HG03342 (cell line): ENCODE measurements around the gene TBC1D9B.

Source experiments
- ATAC-seq: cut with Tn5 transposase; IDR thresholded peaks from one replicate; pipeline ENCODE4 v1.9.1; 2021; ENCODE audit warnings: mild to moderate bottlenecking, moderate library complexity; ENCODE audit not compliant: unreplicated experiment

TBC1D9B gene

GRCh38 chr5:179907556-179908324 is at the start of gene TBC1D9B:
Gene TBC1D9B (minus strand): TSS chr5:179907897. CDS start chr5:179907821, 76 bp downstream.
- ATAC-seq, result peak; percentile 82

DNA sequence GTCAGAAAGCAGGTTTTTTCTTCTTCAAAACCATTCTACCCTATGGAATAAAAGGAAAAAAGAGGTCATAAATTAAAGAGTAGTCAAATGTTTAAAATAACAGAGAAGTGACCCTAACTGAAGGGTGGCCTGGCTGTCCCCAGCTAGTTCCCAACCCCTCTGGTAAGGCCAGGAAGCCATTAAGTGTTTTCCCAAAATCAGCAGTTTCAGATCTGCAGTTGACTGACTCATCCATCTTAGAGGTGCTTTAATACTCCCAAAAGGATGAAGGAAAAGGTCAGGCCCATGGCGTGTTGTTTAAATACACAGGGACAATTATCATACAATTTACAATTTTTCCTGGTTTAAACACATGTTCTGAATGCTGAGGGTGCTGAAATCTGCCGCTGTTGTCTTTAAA is 47.9 kb upstream of the TBC1D9B start:
- no peak for ATAC-seq

- ATAC-seq, result no peak
Measured at GRCh38 chr5:179955062-179955461, 47.4 kb upstream of the TBC1D9B start.

DNA sequence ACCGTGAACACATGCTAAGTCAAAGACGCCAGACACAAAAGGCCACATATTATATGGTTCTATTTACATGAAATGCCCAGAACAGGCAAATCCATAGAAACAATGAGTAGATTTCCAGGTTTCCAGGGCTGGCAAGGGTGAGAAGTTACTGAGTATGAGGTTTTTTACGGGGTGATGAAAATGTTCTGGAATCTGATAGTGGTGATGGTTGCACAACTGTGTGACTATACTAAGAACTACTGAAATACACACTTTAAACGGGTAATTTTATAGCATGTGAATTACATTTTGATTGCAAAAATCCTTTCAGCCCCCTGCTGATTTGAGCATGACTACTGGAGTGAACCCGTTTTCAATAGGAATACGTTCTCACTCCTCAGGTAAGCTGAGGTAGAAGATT is 46.7 kb upstream of the TBC1D9B start:
- no peak for ATAC-seq

DNA sequence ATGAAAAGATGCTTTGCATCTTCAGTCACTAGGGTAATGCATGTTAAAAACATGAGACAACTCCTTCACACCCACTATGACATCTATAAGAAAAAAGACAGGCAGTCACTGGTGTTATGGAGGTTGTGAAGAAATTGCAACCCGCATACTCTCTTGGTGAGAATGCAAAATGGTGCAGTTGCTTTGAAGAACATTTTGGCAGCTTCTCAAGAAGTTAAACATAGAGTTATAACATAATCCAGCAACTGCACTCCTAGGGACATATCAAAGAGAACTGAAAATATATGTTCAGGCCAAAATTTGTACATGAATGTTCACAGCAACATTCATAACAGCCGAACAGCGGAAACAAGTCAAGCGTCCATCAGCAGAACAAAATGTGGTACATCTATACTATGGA is 46.3 kb upstream of the TBC1D9B start:
- ATAC-seq, result no peak

DNA sequence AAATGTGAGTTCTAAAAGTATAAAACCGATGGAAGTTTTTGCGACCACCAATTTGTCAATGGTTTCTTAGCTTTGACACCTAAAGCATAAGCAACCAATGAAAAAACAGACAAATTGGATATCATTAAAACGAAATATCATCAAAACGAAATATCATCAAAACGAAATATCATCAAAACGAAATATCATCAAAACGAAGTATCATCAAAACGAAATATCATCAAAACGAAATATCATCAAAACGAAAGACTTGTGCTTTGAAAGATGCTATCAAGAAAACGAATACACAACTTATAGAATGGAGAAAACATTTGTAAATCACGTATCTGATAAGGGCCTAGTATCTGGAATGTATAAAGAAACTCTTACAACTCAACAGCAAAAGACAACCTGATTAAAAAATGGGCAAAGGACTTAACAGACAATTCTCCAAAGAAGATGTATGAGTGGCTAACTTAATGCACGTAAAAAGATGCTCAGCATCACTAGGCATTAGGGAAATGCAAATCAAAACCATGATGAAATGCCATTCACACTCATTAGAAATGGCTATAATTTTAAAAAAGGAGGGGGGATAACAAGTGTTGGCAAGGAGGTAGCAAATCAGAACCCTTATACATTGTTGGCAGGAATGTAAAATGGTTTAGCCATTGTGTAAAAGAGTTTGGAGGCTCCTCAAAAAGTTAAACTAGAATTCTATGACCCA is 29.4 kb upstream of the TBC1D9B start:
- ATAC-seq, result no peak

DNA sequence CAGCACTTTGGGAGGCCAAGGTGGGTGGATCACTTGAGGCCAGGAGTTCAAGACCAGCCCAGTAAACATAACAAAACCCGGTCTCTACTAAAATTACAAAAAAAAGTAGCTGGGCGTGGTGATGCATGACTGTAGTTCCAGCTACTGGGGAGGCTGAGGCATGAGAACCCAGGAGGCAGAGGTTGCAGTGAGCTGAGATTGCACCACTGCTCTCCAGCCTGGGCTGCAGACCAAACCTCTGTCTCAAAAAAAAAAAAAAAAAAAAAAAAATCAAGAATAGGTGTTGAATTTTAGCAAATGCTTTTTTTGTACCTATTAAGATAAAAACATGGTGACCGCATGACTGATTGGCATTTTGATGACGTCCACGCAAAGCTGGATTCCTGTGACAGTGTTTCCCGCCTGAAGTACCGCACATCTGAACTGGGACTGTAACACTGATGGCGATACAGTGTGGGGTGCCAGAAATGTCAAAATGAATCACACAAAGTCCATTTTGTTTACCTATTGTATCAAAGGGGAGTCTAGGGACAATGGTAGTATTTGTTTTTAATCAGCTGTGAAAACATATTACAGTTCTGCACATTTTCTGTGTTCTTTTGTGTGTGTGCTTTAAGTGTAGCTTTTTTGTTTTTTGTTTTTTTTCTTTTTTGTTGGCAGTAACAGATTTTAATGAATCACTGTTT is 23.2 kb upstream of the TBC1D9B start:
- no peak for ATAC-seq

DNA sequence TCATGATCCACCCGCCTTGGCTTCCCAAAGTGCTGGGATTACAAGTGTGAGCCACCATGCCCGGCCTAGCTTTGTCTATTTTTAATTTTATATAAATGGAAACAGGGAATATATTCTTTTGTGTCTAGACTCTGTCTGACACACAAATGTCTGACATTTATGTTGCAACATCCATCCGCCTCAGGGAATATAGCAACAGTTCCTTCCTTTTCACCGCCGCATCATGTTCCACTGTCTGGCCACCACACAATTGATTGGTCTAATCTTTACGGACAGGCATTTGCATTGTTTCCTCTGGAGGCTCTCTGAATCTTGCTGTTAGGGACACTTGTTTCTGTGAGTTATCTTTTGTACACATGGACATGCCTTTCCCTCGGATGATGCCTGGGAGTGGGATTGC is 20.1 kb upstream of the TBC1D9B start:
- no peak for ATAC-seq

DNA sequence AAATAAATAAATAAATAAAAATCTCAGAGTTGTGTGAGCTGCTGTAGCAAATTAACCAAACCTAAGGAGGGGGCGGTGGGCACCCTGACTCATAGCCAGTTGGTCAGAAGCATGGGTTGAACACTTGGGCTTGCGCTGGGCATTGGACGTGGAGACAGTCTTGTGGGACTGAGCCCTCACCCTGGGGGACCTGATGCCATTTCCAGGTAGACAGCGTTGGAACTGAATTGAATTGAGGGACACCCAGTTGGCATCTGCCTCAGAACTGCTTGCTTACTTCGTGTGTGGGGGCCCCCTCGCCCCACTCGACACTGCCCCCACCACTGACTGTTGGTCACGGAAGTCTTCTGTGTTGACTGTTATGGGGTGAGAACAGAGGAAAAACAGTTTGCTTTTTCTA is 19.0 kb upstream of the TBC1D9B start:
- ATAC-seq, result no peak

DNA sequence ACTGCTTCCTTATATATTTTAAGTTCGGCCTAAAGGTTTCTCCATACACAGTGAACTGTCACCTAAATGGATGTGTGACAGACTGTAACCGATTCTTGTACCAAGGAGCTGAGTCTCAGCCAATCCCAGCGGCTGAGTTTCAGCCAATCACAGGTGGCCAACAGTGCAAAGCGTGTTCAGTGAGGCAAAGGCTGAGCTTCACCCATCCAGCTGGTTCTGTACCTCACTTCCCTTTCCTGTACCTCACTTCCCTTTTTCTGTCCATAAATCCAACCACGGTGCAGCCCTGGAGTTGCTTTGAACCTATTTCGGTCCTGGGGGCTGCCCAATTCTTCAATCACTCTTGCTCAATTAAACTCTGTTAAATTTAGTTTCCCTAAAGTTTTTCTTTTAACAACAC is 15.7 kb upstream of the TBC1D9B start:
- ATAC-seq, result no peak

- ATAC-seq, result no peak
Measured at GRCh38 chr5:179920175-179920574, 12.5 kb upstream of the TBC1D9B start.

- ATAC-seq, result no peak
Measured at GRCh38 chr5:179919487-179920060, 11.9 kb upstream of the TBC1D9B start.

DNA sequence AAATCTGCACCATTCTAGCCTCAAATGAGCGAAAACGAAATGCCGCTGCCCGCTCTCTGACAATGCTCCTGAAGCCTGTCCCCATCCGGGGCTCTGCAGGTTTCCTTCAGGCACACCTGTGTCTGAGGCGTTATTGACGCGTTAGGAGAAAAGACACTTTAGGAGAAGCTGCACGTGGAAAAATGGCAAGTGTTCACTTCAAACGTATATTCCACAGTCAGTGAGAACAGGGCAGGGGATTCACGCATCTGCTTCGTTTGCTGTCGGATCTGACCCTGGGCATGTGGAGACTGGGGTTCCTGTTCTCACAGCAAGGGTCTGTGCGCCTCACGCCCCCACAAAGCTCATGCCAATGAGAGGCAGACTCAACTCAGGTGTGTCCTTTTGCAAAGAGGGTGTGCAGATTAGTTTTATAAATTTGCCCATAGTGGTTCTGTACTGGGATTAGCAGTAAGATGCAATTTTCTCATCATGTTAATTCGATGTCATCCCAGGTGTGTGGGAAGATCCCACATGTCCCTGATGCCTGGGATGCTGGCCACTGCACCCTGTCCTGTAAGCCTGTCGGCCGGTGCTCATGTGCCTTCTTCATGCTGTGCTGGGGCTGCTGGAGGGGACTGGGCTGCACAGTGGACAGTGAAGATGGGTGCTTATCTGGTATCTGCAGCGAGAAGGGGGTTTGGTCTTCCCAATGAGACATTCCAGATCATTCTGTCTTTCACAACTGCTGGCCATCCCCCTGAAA is 11.2 kb upstream of the TBC1D9B start:
- no peak for ATAC-seq

DNA sequence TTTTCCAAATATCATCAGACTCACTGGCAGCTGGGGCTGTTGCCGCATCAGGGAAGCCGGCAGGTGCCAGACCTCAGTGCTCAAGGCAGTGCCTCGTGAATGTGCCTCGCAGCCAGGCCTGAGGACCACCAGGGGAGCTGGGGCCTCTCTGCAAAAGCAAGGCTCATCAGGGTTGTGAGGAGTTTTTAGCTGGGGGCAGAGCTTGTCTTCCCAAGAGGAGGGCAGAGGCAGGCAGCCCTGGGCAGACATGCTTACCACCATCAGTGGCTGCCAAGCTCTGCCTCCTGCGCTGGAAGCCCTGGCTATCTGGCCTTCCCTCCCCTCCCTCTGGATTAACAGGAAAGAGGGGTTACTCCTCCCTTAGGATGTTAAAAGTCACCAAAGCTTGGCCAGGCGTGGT is 8.8 kb upstream of the TBC1D9B start:
- no peak for ATAC-seq

DNA sequence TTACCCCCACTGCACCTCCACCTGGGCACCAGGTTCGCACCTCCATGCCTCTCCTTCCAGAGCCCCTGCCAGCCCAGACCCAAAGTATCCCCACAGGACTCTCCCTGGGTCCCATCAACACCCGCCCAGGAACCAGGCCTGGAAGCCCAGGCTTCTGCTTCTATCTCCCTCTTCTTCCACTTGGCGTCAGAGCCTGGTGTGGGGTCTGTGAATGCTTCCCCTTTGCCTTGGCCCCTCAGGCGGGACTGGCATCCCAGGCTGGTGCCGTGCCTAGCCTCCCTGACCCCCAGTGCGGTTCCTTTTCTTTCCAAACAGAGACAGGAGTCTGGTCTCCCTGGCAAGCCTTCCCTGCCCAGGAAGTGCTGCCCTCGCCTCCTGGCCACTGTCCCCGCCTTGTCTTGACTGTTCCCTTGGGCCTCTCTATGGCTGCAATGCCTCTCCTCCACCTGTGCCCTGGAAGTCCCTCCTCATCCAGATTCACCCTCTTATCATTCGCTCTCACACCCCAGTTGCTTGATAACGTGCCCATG is 7.8 kb upstream of the TBC1D9B start:
- no peak for ATAC-seq

DNA sequence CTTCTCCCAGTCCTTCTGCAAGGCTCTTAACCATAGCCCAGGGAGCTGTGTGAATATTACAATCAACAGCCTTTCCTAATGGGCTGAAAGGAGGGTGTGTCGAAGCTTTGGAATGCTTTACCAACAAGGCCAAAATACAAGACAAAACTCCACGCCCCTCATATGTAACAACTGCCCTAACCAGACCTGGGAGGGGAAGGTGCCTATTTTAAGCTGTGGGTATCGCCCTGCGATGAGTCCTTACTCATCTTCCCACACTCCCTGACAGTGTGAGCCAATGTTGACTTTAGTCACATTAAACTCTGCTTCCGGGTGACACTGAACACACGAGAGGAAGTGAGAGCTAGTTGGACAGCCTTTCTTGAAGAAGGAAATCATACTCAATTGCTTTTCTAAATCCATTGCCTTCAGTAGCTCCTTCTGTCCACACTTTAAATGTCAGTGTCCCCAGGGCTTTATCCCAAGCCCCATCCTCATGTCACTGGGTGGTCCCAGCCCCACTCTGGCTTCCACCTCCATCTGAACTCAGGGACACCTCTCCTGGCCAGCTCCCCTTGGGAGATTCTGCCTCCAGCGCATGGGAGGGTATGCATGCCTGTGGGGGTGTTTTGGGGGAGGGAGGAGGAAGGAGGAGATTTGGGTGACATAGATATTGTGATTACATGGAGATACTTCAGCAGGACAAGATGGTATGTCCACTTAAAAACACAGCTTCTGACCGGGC is 6.5 kb upstream of the TBC1D9B start:
- no peak for ATAC-seq

DNA sequence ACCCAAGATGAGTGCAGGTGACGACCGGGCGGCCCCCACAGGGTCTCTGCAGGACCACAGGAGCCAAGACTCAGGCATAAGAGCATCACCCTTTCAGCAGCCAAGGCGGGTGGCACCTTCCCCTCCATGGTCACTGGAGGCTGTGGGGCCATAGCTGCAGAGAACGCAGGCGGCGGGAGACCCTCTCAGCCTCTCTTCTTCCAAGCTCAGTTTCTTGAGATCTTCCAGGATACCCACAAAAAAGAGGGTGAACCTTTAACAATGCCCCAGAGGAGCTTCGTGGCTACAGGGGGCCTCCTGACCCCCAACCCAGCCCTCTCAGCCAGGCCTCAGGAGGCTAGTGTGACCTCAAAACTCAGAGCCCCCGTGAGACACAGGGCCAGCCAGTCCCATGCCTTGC is 5.8 kb upstream of the TBC1D9B start:
- no peak for ATAC-seq

- ATAC-seq, result no peak
Measured at GRCh38 chr5:179912951-179913350, 5.3 kb upstream of the TBC1D9B start.

GRCh38 chr5:179912386-179912785 is 4.7 kb upstream of the TBC1D9B start:
- no peak for ATAC-seq

DNA sequence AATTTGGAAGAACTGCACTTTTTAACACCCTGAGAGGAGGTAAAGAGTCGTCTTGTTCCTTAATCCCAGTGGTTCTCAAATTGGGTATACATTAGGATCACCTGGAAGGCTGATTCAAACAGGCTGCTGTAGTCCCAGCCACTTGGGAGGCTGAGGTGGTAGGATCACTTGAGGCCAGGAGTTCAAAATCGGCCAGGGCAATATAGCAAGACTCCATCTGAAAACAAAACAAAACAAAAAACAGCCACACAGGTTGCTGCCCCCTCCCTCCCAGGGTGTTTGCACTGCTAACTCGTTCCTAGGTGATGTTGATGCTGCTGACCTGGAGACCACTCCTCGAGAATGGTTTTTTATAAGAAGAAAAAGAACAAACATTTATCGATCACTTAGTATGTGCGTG is 1.5 kb upstream of the TBC1D9B start:
- ATAC-seq, result no peak
